HepG2 (cell line): Measurements from ENCODE around the gene PAMR1. TPM values are rescaled to one million over a fixed set of nuclear protein-coding genes. Genes with fewer than 3 reads are reported as not detected.

ENCODE experiments used
- ELF1 ChIP-seq: sonication (generic); formaldehyde crosslinking; IDR thresholded peaks from 2 replicates; pipeline ENCODE4 v1.4.0; 2020; ENCODE audit warnings: missing genetic modification reagents
- FLYWCH1 ChIP-seq: sonication (generic); formaldehyde crosslinking; IDR thresholded peaks from 2 replicates; pipeline ENCODE4 v1.8.1; 2023; ENCODE audit warnings: mild to moderate bottlenecking, missing genetic modification reagents
- LCORL ChIP-seq, 2 experiments: fragments of 450-650 bp in 1 of 2; sonication (generic) in 1 of 2; formaldehyde crosslinking in 1 of 2; IDR thresholded peaks; 2 replicates each; pipeline versions ENCODE4 v1.5.0 to v1.6.1; 2017 to 2020; ENCODE audit warnings: antibody characterized with exemption in 1 of 2, missing genetic modification reagents in 1 of 2
- MED1 ChIP-seq: sonication (generic); formaldehyde crosslinking; IDR thresholded peaks from 2 replicates; pipeline ENCODE4 v1.4.0; 2020; ENCODE audit warnings: missing genetic modification reagents
- ONECUT2 ChIP-seq: sonication (generic); formaldehyde crosslinking; IDR thresholded peaks from 2 replicates; pipeline ENCODE4 v1.4.0; 2020; ENCODE audit warnings: missing genetic modification reagents
- PHF20 ChIP-seq: sonication (generic); formaldehyde crosslinking; IDR thresholded peaks from 2 replicates; pipeline ENCODE4 v1.5.0; 2020; ENCODE audit warnings: mild to moderate bottlenecking, missing genetic modification reagents
- PPARG ChIP-seq: conservative IDR thresholded peaks from 2 replicates; pipeline ENCODE4 v1.6.1; 2016; ENCODE audit warnings: missing biosample characterization, missing genetic modification reagents
- SAP130 ChIP-seq: IDR thresholded peaks from 2 replicates; pipeline ENCODE4 v1.6.1; 2016; ENCODE audit warnings: low read depth
- TRIM24 ChIP-seq: sonication (generic); formaldehyde crosslinking; IDR thresholded peaks from 2 replicates; pipeline ENCODE4 v1.8.0; 2022; ENCODE audit warnings: mild to moderate bottlenecking, missing genetic modification reagents
- ZMYM3 ChIP-seq: sonication (generic); formaldehyde crosslinking; IDR thresholded peaks from 2 replicates; pipeline ENCODE4 v1.5.1; 2020; ENCODE audit warnings: mild to moderate bottlenecking, missing genetic modification reagents
- ZNF10 ChIP-seq: sonication (generic); formaldehyde crosslinking; IDR thresholded peaks from 2 replicates; pipeline ENCODE4 v1.4.0; 2020; ENCODE audit warnings: mild to moderate bottlenecking, low read depth, missing genetic modification reagents, borderline replicate concordance
- ZNF160 ChIP-seq: sonication (generic); formaldehyde crosslinking; IDR thresholded peaks from 2 replicates; pipeline ENCODE4 v1.8.0; 2022; ENCODE audit warnings: mild to moderate bottlenecking, inconsistent platforms, missing genetic modification reagents
- ZSCAN9 ChIP-seq: IDR thresholded peaks from 2 replicates; pipeline ENCODE4 v1.6.1; 2016; ENCODE audit warnings: borderline replicate concordance
- polyA plus RNA-seq, 8 experiments: library from polyadenylated mRNA; depleted of rRNA in 3 of 8; stranded (reverse) in 7 of 8; unstranded in 1 of 8; fragments of >200 nt; fragmentation: Illumina TruSeq in 4 of 8; extraction: Trizol in 4 of 8; gene quantifications; 2 replicates each; pipeline versions ENCODE4 v1.2.1 to v1.2.3, GENCODE V29; 2011 to 2016; ENCODE audit warnings: low read depth in 4 of 8, missing spikeins in 1 of 8, mixed read lengths in 1 of 8; ENCODE audit not compliant: insufficient read depth in 1 of 8
- total RNA-seq, 5 experiments: library from RNA; depleted of rRNA; stranded (reverse); fragments of >200 nt; fragmentation: Illumina TruSeq; extraction: Trizol; gene quantifications; 2 replicates each; pipeline ENCODE4 v1.2.3, GENCODE V29; 2016; ENCODE audit warnings: low read depth in 1 of 5
- TF ChIP-seq, protein P1 (sequence below): sonication (generic); formaldehyde crosslinking; IDR thresholded peaks from 2 replicates; pipeline ENCODE4 v1.9.0; 2021; ENCODE audit warnings: missing genetic modification reagents, mild to moderate bottlenecking, borderline replicate concordance
- TF ChIP-seq, protein P2 (sequence below): IDR thresholded peaks from 2 replicates; pipeline ENCODE4 v1.6.1; 2016; ENCODE audit warnings: low read depth
- TF ChIP-seq, protein P3 (sequence below): sonication (generic); formaldehyde crosslinking; IDR thresholded peaks from 2 replicates; pipeline ENCODE4 v1.4.0; 2020; ENCODE audit warnings: missing genetic modification reagents
- TF ChIP-seq, protein P4 (sequence below): IDR thresholded peaks from 2 replicates; pipeline ENCODE4 v1.6.1; 2016; ENCODE audit warnings: missing compliant biosample characterization, missing genetic modification reagents, borderline replicate concordance
- TF ChIP-seq, protein P5 (sequence below): sonication (generic); formaldehyde crosslinking; IDR thresholded peaks from 2 replicates; pipeline ENCODE4 v1.5.0; 2020; ENCODE audit warnings: missing genetic modification reagents
- TF ChIP-seq, protein P6 (sequence below), 2 experiments: sonication (generic) in 1 of 2; formaldehyde crosslinking in 1 of 2; IDR thresholded peaks; 2 replicates each; pipeline versions ENCODE4 v1.4.0 to v1.6.1; 2018 to 2020; ENCODE audit warnings: missing genetic modification reagents in 2 of 2, borderline replicate concordance in 1 of 2, low read depth in 1 of 2, mild to moderate bottlenecking in 1 of 2, missing biosample characterization in 1 of 2
- TF ChIP-seq, protein P7 (sequence below): sonication (generic); formaldehyde crosslinking; IDR thresholded peaks from 2 replicates; pipeline ENCODE4 v1.4.0; 2020; ENCODE audit warnings: mild to moderate bottlenecking, low read depth, missing genetic modification reagents

The PAMR1 gene
- total and polyA plus RNA-seq, 2 of the 13 experiments (the other 11 are each of a cell fraction or from before 2014, with no cell fraction given) = not detected

DNA sequence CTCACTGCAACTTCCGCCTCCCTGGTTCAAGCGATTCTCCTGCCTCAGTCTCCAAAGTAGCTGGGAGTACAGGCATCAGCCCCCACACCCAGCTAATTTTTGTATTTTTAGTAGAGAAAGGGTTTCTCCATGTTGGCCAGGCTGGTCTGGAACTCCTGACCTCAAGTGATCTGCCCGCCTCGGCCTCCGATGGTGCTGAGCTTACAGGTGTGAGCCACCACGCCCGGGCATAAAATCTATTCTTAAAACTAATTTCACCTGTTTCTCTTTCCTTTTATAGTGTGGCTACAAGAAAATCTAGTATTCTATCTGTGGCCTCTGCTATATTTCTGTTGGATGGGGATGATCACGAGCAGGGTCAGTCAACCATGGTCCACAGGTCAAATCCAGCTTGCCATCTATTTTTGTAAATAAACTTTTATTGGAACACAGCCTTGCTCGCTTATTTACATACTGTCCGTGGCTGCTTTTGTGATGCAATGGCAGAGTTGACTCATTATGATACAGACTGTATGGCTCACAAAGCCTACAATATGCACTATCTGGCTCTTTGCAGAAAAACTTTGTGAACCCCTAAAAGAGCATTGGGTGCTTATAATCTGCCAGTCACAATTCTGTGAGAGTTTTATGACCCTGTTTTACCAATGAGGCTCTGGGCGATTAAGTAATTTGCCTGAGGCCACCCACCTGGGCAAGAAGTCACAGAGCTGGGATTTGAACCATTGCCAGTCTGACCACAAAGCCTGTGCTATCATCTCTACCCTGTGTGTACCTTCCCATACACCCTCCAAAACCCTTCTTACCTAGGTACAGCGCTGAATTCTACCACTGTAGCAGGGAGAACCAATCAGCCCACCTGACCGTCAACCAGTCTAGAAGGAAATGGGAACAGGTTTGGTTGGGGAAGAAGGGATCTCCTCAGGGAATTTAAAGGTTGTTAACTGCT is 134.4 kb downstream of the PAMR1 start (continued):
- TF ChIP-seq, protein P1, sequence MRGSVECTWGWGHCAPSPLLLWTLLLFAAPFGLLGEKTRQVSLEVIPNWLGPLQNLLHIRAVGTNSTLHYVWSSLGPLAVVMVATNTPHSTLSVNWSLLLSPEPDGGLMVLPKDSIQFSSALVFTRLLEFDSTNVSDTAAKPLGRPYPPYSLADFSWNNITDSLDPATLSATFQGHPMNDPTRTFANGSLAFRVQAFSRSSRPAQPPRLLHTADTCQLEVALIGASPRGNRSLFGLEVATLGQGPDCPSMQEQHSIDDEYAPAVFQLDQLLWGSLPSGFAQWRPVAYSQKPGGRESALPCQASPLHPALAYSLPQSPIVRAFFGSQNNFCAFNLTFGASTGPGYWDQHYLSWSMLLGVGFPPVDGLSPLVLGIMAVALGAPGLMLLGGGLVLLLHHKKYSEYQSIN (CRISPR knock-in tag) = no peak
- TF ChIP-seq ZMYM3 (no peak; the same call in 1 of the 2 replicates), ZSCAN9 (peak; percentile 75; the same call in 1 of the 2 replicates), ZNF160 (CRISPR knock-in tag) (no peak), ONECUT2 (no peak), ELF1 (CRISPR knock-in tag) (no peak), MED1 (CRISPR knock-in tag) (peak; percentile 64; the same call in 1 of the 2 replicates), LCORL (IDR thresholded peaks at IDR 0.05) (no peak), LCORL (CRISPR knock-in tag; IDR thresholded peaks at IDR 0.05) (no peak), SAP130 (CRISPR knock-in tag) (peak; percentile 75), FLYWCH1 (CRISPR knock-in tag) (no peak), PHF20 (CRISPR knock-in tag) (no peak), ZNF10 (CRISPR knock-in tag) (no peak), TRIM24 (no peak), PPARG (CRISPR knock-in tag) (no peak)
- TF ChIP-seq, protein P2, sequence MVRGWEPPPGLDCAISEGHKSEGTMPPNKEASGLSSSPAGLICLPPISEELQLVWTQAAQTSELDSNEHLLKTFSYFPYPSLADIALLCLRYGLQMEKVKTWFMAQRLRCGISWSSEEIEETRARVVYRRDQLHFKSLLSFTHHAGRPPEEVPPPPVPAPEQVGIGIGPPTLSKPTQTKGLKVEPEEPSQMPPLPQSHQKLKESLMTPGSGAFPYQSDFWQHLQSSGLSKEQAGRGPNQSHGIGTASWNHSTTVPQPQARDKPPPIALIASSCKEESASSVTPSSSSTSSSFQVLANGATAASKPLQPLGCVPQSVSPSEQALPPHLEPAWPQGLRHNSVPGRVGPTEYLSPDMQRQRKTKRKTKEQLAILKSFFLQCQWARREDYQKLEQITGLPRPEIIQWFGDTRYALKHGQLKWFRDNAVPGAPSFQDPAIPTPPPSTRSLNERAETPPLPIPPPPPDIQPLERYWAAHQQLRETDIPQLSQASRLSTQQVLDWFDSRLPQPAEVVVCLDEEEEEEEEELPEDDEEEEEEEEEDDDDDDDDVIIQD (CRISPR knock-in tag) = peak; percentile 87; the same call in 1 of the 2 replicates
- TF ChIP-seq, protein P3, sequence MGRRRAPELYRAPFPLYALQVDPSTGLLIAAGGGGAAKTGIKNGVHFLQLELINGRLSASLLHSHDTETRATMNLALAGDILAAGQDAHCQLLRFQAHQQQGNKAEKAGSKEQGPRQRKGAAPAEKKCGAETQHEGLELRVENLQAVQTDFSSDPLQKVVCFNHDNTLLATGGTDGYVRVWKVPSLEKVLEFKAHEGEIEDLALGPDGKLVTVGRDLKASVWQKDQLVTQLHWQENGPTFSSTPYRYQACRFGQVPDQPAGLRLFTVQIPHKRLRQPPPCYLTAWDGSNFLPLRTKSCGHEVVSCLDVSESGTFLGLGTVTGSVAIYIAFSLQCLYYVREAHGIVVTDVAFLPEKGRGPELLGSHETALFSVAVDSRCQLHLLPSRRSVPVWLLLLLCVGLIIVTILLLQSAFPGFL (CRISPR knock-in tag) = no peak
- TF ChIP-seq, protein P4, sequence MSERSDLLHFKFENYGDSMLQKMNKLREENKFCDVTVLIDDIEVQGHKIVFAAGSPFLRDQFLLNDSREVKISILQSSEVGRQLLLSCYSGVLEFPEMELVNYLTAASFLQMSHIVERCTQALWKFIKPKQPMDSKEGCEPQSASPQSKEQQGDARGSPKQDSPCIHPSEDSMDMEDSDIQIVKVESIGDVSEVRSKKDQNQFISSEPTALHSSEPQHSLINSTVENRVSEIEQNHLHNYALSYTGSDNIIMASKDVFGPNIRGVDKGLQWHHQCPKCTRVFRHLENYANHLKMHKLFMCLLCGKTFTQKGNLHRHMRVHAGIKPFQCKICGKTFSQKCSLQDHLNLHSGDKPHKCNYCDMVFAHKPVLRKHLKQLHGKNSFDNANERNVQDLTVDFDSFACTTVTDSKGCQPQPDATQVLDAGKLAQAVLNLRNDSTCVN (CRISPR knock-in tag) = no peak
- TF ChIP-seq, protein P5, sequence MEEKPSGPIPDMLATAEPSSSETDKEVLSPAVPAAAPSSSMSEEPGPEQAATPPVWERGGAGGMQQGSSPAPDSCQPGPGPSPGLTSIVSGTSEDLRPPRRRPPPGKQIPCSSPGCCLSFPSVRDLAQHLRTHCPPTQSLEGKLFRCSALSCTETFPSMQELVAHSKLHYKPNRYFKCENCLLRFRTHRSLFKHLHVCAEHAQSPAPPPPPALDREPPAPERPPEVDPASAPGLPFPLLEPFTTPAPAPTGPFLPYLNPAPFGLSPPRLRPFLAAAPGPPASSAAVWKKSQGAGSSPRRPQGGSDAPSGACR (CRISPR knock-in tag) = no peak
- TF ChIP-seq, protein P6, sequence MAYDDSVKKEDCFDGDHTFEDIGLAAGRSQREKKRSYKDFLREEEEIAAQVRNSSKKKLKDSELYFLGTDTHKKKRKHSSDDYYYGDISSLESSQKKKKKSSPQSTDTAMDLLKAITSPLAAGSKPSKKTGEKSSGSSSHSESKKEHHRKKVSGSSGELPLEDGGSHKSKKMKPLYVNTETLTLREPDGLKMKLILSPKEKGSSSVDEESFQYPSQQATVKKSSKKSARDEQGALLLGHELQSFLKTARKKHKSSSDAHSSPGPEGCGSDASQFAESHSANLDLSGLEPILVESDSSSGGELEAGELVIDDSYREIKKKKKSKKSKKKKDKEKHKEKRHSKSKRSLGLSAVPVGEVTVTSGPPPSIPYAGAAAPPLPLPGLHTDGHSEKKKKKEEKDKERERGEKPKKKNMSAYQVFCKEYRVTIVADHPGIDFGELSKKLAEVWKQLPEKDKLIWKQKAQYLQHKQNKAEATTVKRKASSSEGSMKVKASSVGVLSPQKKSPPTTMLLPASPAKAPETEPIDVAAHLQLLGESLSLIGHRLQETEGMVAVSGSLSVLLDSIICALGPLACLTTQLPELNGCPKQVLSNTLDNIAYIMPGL (CRISPR knock-in tag; IDR thresholded peaks at IDR 0.05; ENCODE audit: borderline replicate concordance in 1 of 2, low read depth in 1 of 2) = no peak
- TF ChIP-seq, protein P7, sequence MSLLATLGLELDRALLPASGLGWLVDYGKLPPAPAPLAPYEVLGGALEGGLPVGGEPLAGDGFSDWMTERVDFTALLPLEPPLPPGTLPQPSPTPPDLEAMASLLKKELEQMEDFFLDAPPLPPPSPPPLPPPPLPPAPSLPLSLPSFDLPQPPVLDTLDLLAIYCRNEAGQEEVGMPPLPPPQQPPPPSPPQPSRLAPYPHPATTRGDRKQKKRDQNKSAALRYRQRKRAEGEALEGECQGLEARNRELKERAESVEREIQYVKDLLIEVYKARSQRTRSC (CRISPR knock-in tag) = no peak
